Vagina (tissue), 2 donors: ENCODE data around the gene GSTO2.

ENCODE experiments used
- CTCF ChIP-seq, 3 experiments: fragments of 450-650 bp in 2 of 3; fragments of 200-600 bp in 1 of 3; sonication (generic) in 1 of 3; IDR thresholded peaks; one replicate each; pipeline ENCODE4 v1.5.1; 2017 to 2019; ENCODE audit warnings: antibody characterized with exemption in 3 of 3, mild to moderate bottlenecking in 2 of 3, moderate library complexity in 2 of 3
- POLR2A ChIP-seq, 2 donors: fragments of 450-650 bp; IDR thresholded peaks; one replicate each; pipeline ENCODE4 v1.6.1; 2017; ENCODE audit warnings: antibody characterized with exemption in 2 of 2, mild to moderate bottlenecking in 2 of 2, moderate library complexity in 2 of 2
- POLR2AphosphoS5 ChIP-seq, 2 donors: sonication (generic); formaldehyde crosslinking; IDR thresholded peaks; one replicate each; pipeline ENCODE4 v1.9.0; 2017; ENCODE audit warnings: antibody characterized with exemption in 2 of 2, mild to moderate bottlenecking in 2 of 2, low read depth in 1 of 2; ENCODE audit not compliant: insufficient read depth in 1 of 2

GRCh38 chr10:104347295-104348045 lies 78.5 kb downstream of the GSTO2 start:
- no peak for TF ChIP-seq CTCF (IDR thresholded peaks at IDR 0.05)
- TF ChIP-seq POLR2AphosphoS5 (IDR thresholded peaks at IDR 0.05; ENCODE audit: insufficient read depth in 1 of 2, low read depth in 1 of 2), result no peak
- no peak for TF ChIP-seq POLR2A (IDR thresholded peaks at IDR 0.05)
